Uterus (tissue), 4 donors: Measurements from ENCODE around the gene GHR. TPM values are rescaled to one million over a fixed set of nuclear protein-coding genes. Genes with fewer than 3 reads are reported as not detected.

Source experiments
- DNase-seq, 2 donors: peaks; one replicate each; pipeline ENCODE4 v3.0.0-alpha.2; 2019 to 2020
- H3K27ac ChIP-seq, 2 donors: fragments of 200-600 bp; sonication (generic); 1 replicate in 1 of 2; 2 replicates in 1 of 2; pipeline ENCODE4 v1.5.1; 2016 to 2018
- H3K27me3 ChIP-seq, 2 donors: fragments of 200-600 bp; sonication (generic); one replicate each; pipeline ENCODE4 v1.5.1; 2018 to 2019; ENCODE audit warnings: control low read depth in 1 of 2
- H3K36me3 ChIP-seq, 2 donors: fragments of 200-600 bp; sonication (generic); one replicate each; pipeline ENCODE4 v1.5.1; 2019; ENCODE audit warnings: control low read depth in 1 of 2
- H3K4me1 ChIP-seq, 2 donors: fragments of 200-600 bp; sonication (generic); one replicate each; pipeline ENCODE4 v1.5.1; 2018 to 2019; ENCODE audit warnings: control low read depth in 1 of 2
- H3K4me3 ChIP-seq, 2 donors: fragments of 200-600 bp; sonication (generic); 1 replicate in 1 of 2; 2 replicates in 1 of 2; pipeline ENCODE4 v1.5.1; 2018 to 2019; ENCODE audit warnings: mild to moderate bottlenecking in 1 of 2
- H3K9me3 ChIP-seq, 2 donors: fragments of 200-600 bp; sonication (generic); one replicate each; pipeline ENCODE4 v1.5.1; 2019; ENCODE audit warnings: control low read depth in 1 of 2
- POLR2A ChIP-seq, 2 donors: fragments of 450-650 bp; IDR thresholded peaks; one replicate each; pipeline ENCODE4 v1.6.1; 2016; ENCODE audit warnings: antibody characterized with exemption in 2 of 2, mild to moderate bottlenecking in 1 of 2, moderate library complexity in 1 of 2
- intact Hi-C: fragments of 100-400 bp; cut with DNase I; formaldehyde crosslinking; loops from one replicate; pipeline ENCODE4 v1.15.1; 2023; ENCODE audit warnings: low total_unique reads
- total RNA-seq, 4 donors: library from RNA; depleted of rRNA in 3 of 4; stranded (reverse); fragments of >200 nt in 3 of 4; gene quantifications; one replicate each; pipeline versions ENCODE4 v1.1.0 to v1.2.4, GENCODE V29; 2014 to 2023
- TF ChIP-seq, protein P1 (sequence below), 4 experiments: fragments of 200-600 bp in 2 of 4; fragments of 450-650 bp in 2 of 4; sonication (generic) in 2 of 4; IDR thresholded peaks; one replicate each; pipeline ENCODE4 v1.5.1; 2016 to 2019; ENCODE audit warnings: antibody characterized with exemption in 4 of 4, mild to moderate bottlenecking in 2 of 4, moderate library complexity in 1 of 4
- donor health status: DM: yes; HTN: yes; CAD: no.

GHR gene
- total RNA-seq, 4 donors from 2014 or later, result 1.8 to 19.7 (median 5.6) TPM

GRCh38 chr5:42499016-42499415 is 75.8 kb downstream of the GHR start:
- no peak for DNase-seq
- H3K27me3 ChIP-seq, result no peaks in the 10 kb centered on the region
- H3K9me3 ChIP-seq, result no peaks in the 10 kb centered on the region
- no peak overlapping the region for H3K4me3 ChIP-seq
- H3K4me1 ChIP-seq, result no peaks in the 10 kb centered on the region
- intact Hi-C loops, result no loop called here
- H3K27ac ChIP-seq, result no peak overlapping the region
- TF ChIP-seq POLR2A (IDR thresholded peaks at IDR 0.05), result no peak
- TF ChIP-seq, protein P1, sequence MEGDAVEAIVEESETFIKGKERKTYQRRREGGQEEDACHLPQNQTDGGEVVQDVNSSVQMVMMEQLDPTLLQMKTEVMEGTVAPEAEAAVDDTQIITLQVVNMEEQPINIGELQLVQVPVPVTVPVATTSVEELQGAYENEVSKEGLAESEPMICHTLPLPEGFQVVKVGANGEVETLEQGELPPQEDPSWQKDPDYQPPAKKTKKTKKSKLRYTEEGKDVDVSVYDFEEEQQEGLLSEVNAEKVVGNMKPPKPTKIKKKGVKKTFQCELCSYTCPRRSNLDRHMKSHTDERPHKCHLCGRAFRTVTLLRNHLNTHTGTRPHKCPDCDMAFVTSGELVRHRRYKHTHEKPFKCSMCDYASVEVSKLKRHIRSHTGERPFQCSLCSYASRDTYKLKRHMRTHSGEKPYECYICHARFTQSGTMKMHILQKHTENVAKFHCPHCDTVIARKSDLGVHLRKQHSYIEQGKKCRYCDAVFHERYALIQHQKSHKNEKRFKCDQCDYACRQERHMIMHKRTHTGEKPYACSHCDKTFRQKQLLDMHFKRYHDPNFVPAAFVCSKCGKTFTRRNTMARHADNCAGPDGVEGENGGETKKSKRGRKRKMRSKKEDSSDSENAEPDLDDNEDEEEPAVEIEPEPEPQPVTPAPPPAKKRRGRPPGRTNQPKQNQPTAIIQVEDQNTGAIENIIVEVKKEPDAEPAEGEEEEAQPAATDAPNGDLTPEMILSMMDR (IDR thresholded peaks at IDR 0.05), result no peak
- no peaks in the 10 kb centered on the region for H3K36me3 ChIP-seq

- no peak for DNase-seq
- Histone ChIP-seq H3K27me3 (no peaks in the 10 kb centered on the region), H3K4me1 (no peaks in the 10 kb centered on the region), H3K27ac (no peak overlapping the region), H3K9me3 (no peaks in the 10 kb centered on the region), H3K4me3 (no peak overlapping the region), H3K36me3 (no peaks in the 10 kb centered on the region)
- intact Hi-C loops, result no loop called here
- TF ChIP-seq, protein P1 (IDR thresholded peaks at IDR 0.05), result no peak
- TF ChIP-seq POLR2A (IDR thresholded peaks at IDR 0.05), result no peak
Observed at GRCh38 chr5:42500003-42500599, 76.9 kb downstream of the GHR start.

- no peak overlapping the region for H3K27ac ChIP-seq
Observed at GRCh38 chr5:42502613-42503470, 79.6 kb downstream of the GHR start.

DNA sequence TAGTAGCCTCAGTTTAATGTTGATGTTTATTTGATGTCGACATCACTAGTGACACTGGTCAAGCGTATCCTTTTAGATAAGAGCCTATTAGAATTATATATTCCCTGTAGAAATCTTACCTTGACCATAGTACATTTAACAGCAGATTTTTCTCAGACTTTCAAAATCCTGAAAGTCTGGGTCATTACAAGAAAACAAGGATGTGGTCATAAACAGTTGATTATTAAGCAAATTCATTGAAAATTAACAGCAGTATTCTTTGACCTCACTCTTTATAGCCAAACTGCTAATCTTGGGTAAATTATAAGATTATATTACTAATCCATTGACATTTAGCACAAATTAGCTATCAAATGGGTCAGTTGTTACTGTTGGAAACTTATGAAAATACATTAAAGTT is 83.4 kb downstream of the GHR start:
- no peak for DNase-seq
- H3K4me3 ChIP-seq, result no peak overlapping the region
- intact Hi-C loops, result no loop called here

More at GRCh38 chr5:42502613-42503470, 79.6 kb downstream of the GHR start:
- H3K4me1 ChIP-seq, result no peaks in the 10 kb centered on the region
- no peaks in the 10 kb centered on the region for H3K36me3 ChIP-seq
- no peaks in the 10 kb centered on the region for H3K9me3 ChIP-seq
- H3K27me3 ChIP-seq, result no peaks in the 10 kb centered on the region
- no peak for TF ChIP-seq POLR2A (IDR thresholded peaks at IDR 0.05)
- TF ChIP-seq, protein P1 (IDR thresholded peaks at IDR 0.05), result no peak
- H3K4me3 ChIP-seq, result no peak overlapping the region
- no peak for DNase-seq
- intact Hi-C loops, result no loop called here

More for the DNA sequence above, 83.4 kb downstream of the GHR start:
- H3K4me1 ChIP-seq, result no peaks in the 10 kb centered on the region
- no peak overlapping the region for H3K27ac ChIP-seq
- H3K27me3 ChIP-seq, result no peaks in the 10 kb centered on the region
- H3K36me3 ChIP-seq, result no peaks in the 10 kb centered on the region
- no peaks in the 10 kb centered on the region for H3K9me3 ChIP-seq
- TF ChIP-seq POLR2A (IDR thresholded peaks at IDR 0.05), result no peak
- TF ChIP-seq, protein P1 (IDR thresholded peaks at IDR 0.05), result no peak
